ENCODE data around the gene B3GALT6.

DNA sequence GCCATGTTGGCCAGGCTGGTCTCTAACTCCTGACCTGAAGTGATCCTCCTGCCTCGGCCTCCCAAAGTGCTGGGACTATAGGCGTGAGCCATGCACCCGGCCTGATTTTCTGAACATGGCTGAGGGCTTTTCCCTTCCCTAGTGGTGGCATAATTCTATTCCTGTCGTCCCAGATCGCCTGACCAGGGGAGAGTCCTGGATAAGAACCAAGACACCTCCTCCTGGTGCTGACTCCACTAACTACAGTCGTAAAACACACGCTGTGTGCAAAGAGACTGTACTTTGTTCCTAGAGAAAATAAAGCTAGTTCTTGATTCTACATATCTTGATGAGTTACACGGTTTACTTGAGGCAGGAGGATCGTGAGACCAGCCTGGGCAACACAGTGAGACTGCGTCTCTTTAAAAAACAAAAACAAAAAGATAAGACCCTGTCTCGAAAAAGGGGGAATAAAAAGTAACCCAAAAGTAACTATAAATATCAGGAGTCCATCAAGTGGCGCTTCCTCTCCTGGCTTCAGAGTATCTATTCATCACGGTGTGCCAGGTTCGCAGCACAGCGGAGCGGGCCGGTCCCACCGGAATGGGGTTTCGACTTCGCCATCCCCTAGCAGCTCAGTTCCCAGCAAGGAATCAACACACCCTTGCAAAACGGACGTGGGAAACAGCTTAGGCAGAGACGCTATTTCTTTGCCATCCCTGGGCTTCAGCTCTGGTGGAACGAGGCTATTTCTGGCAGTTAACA, 1.2 kb upstream of the B3GALT6 start:
- TF ChIP-seq REST (IDR thresholded peaks at IDR 0.05; ENCODE audit: insufficient read depth in 1 of 2, low read depth in 2 of 2, low read length in 1 of 2) (no peak), TCF7L2 (IDR thresholded peaks at IDR 0.05; ENCODE audit: low read depth, low read length) (no peak)

Data from Panc1 (cell line).